Measurements from ENCODE around the gene NPB. TPM values are rescaled to one million over a fixed set of nuclear protein-coding genes. Genes with fewer than 3 reads are reported as not detected.

The NPB gene
- total RNA-seq, 1 experiment from 2014 or later = 0.47 TPM

GRCh38 chr17:81891303-81891552, 10.8 kb upstream of the NPB start:
- Mint-ChIP-seq H3K4me3 (ENCODE audit: low read depth, unreplicated experiment) (peak overlapping the region; percentile 92), H3K36me3 (ENCODE audit: insufficient read depth, unreplicated experiment) (peaks cover 90% of the 10 kb centered on the region), H3K27ac (ENCODE audit: unreplicated experiment) (peak overlapping the region; percentile 93), H3K4me1 (ENCODE audit: low read depth, unreplicated experiment) (no peaks in the 10 kb centered on the region), H3K27me3 (ENCODE audit: unreplicated experiment) (no peaks in the 10 kb centered on the region), H3K9me3 (ENCODE audit: low read depth, unreplicated experiment) (no peaks in the 10 kb centered on the region)
- no peak for DNase-seq
- CTCF ChIA-PET = no interaction called here
- intact Hi-C loops (cut with micrococcal nuclease; ENCODE audit: unreplicated experiment) = no loop called here
- TF ChIP-seq, protein P1, sequence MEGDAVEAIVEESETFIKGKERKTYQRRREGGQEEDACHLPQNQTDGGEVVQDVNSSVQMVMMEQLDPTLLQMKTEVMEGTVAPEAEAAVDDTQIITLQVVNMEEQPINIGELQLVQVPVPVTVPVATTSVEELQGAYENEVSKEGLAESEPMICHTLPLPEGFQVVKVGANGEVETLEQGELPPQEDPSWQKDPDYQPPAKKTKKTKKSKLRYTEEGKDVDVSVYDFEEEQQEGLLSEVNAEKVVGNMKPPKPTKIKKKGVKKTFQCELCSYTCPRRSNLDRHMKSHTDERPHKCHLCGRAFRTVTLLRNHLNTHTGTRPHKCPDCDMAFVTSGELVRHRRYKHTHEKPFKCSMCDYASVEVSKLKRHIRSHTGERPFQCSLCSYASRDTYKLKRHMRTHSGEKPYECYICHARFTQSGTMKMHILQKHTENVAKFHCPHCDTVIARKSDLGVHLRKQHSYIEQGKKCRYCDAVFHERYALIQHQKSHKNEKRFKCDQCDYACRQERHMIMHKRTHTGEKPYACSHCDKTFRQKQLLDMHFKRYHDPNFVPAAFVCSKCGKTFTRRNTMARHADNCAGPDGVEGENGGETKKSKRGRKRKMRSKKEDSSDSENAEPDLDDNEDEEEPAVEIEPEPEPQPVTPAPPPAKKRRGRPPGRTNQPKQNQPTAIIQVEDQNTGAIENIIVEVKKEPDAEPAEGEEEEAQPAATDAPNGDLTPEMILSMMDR (IDR thresholded peaks at IDR 0.05; ENCODE audit: unreplicated experiment) = no peak
- no TSS peak for BruUV-seq (replicated peaks)

DNA sequence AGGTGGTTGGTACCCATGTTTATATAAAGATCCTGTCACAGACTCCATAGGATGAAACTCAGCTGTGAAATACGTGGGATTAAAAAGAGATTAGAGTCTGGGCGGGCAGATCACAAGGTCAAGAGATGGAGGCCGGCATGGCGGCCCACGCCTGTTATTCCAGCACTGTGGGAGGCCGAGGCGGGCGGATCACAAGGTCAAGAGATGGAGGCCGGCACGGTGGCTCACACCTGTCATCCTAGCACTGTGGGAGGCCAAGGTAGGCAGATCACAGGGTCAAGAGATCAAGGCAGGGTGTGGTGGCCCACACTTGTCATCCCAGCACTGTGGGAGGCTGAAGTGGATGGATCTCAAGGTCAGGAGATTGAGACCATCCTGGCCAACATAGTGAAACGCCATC, 6.6 kb upstream of the NPB start:
- DNase-seq = no peak
- H3K27me3 Mint-ChIP-seq (ENCODE audit: unreplicated experiment) = peaks cover 2% of the 10 kb centered on the region
- TF ChIP-seq, protein P1 (IDR thresholded peaks at IDR 0.05; ENCODE audit: unreplicated experiment) = no peak
- CTCF ChIA-PET = no interaction called here
- H3K4me3 Mint-ChIP-seq (ENCODE audit: low read depth, unreplicated experiment) = no peak overlapping the region
- no peaks in the 10 kb centered on the region for H3K9me3 Mint-ChIP-seq (ENCODE audit: low read depth, unreplicated experiment)
- peaks cover 62% of the 10 kb centered on the region for H3K36me3 Mint-ChIP-seq (ENCODE audit: insufficient read depth, unreplicated experiment)
- intact Hi-C loops (cut with micrococcal nuclease; ENCODE audit: unreplicated experiment) = no loop called here
- H3K4me1 Mint-ChIP-seq (ENCODE audit: low read depth, unreplicated experiment) = no peaks in the 10 kb centered on the region
- no TSS peak for BruUV-seq (replicated peaks)
- no peak overlapping the region for H3K27ac Mint-ChIP-seq (ENCODE audit: unreplicated experiment)

GRCh38 chr17:81898029-81898866, 3.8 kb upstream of the NPB start:
- Mint-ChIP-seq H3K4me3 (ENCODE audit: low read depth, unreplicated experiment) (no peak overlapping the region), H3K27me3 (ENCODE audit: unreplicated experiment) (peaks cover 16% of the 10 kb centered on the region), H3K4me1 (ENCODE audit: low read depth, unreplicated experiment) (no peaks in the 10 kb centered on the region), H3K36me3 (ENCODE audit: insufficient read depth, unreplicated experiment) (peaks cover 55% of the 10 kb centered on the region), H3K27ac (ENCODE audit: unreplicated experiment) (no peak overlapping the region), H3K9me3 (ENCODE audit: low read depth, unreplicated experiment) (no peaks in the 10 kb centered on the region)
- CTCF ChIA-PET = no interaction called here
- intact Hi-C loops (cut with micrococcal nuclease; ENCODE audit: unreplicated experiment) = no loop called here
- BruUV-seq (replicated peaks) = no TSS peak
- TF ChIP-seq, protein P1 (IDR thresholded peaks at IDR 0.05; ENCODE audit: unreplicated experiment) = no peak
- DNase-seq = no peak

DNA sequence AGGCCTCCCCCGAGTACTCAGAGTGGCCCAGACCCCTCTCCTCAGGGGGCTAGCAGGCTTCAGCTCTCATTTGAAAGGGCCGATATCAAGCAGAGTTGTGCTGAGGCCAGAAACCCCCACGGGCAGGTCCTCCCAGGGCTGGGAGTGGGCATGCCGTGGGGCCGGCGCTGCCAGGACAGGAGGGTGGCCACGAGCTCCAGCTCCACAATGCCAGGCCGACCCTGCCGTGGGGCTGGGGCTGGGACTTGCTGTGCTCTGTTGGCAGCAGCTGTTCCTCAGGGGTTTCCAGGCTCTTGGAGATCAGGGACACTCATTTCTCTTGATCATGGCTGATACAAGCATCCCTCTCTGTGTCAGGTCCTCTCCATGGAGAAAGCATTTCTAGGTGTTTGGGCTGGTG, 3.2 kb upstream of the NPB start:
- H3K4me1 Mint-ChIP-seq (ENCODE audit: low read depth, unreplicated experiment) = no peaks in the 10 kb centered on the region

More for the DNA sequence above, 3.2 kb upstream of the NPB start:
- H3K4me3 Mint-ChIP-seq (ENCODE audit: low read depth, unreplicated experiment) = no peak overlapping the region
- DNase-seq = no peak
- TF ChIP-seq, protein P1 (IDR thresholded peaks at IDR 0.05; ENCODE audit: unreplicated experiment) = no peak
- peaks cover 16% of the 10 kb centered on the region for H3K27me3 Mint-ChIP-seq (ENCODE audit: unreplicated experiment)
- intact Hi-C loops (cut with micrococcal nuclease; ENCODE audit: unreplicated experiment) = no loop called here
- H3K36me3 Mint-ChIP-seq (ENCODE audit: insufficient read depth, unreplicated experiment) = peaks cover 53% of the 10 kb centered on the region
- no peaks in the 10 kb centered on the region for H3K9me3 Mint-ChIP-seq (ENCODE audit: low read depth, unreplicated experiment)
- H3K27ac Mint-ChIP-seq (ENCODE audit: unreplicated experiment) = no peak overlapping the region
- CTCF ChIA-PET = no interaction called here
- BruUV-seq (replicated peaks) = no TSS peak
